ENCODE data around the gene SLC45A3. TPM values are rescaled to one million over a fixed set of nuclear protein-coding genes. Genes with fewer than 3 reads are reported as not detected.
A peak's percentile ranks its signal among the peaks of the same experiment; 100 is the strongest.

The SLC45A3 gene
- polyA plus RNA-seq, 1 donor from 2014 or later: 0.53 TPM

DNA sequence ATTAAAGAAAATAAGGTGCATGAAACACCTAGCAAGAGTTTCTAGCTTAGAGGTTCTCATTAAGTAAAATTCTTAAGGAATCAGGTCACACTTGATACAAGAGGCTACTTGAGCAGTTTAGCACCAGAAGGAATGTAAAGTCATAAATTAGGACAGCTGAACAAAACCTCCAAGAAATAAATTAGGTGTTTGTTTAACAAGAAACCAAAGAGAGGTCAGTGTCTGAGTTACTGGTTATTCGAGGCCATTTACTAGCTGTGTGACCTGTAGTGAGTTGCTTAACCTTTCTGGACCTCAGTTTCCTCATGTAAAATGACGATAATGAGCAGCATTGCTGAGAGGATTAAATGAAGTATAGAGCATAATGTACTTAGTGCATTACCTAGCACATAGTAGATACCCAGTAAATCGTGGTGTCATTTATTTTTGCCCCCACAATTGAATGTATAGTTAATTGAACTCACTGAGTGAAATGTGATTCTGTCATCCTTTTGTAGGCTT lies 47.6 kb downstream of the SLC45A3 start:
- H3K36me3 ChIP-seq (ENCODE audit: insufficient read depth, low read length): no peaks in the 10 kb centered on the region
- H3K27ac ChIP-seq (ENCODE audit: low read length): peak overlapping the region; percentile 79
- H3K79me2 ChIP-seq (replicated peaks; ENCODE audit: insufficient read depth, low read length): peaks cover 31% of the 10 kb centered on the region

DNA sequence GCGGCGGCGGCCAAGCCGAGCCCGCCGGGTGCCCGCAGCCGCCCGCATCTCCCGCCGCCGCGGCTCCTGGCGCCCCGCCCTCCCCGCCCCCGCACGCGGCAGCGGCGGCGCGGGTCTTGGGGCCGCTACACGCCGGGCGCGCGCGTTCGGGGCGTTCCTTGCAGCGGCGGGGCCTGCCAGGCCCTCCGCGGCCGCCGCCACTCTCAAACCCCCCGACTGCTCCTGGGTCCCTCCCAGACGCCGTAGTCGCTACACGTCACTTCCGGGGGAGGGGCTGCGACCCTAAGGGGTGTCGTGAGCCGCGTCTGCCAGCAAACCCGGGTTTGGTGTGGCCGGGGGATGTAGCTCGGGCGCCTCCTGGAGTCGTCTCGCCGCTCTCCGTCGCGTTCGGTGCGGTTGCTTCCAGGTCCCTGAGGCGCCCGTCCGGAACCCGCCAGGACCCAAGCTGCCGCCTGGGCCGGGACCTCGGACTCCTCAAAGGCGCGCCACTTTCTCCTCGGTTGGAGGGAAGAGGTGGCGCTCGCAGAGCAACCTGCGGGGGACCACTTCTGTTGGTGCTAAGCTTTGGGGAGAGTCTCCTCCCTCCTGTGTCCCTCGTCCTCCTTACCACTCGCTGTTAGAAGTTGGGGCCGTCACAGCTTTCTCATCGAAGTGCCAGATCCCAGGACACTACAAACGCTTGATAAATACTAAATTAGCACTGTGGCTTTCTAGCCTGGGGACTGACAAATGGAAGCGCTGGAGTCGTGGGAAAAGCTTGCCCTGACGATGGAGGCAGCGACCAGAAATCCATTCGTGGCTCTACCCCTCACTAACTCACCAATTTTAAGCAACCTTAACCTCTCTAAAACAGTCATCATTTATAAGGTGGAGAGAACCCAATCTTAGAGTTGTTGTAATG lies 48.3 kb downstream of the SLC45A3 start, which contains the start of gene ELK4:
Gene ELK4, minus strand, starts transcription at position 244 of the 901 bp plus-strand sequence. CDS start 8,129 bp downstream, outside the sequence.
- Histone ChIP-seq H3K36me3 (ENCODE audit: insufficient read depth, low read length) (no peaks in the 10 kb centered on the region), H3K9ac (ENCODE audit: low read length) (peak within 1 kb of the TSS; percentile 76), H2AFZ (ENCODE audit: low read depth, low read length) (peak within 1 kb of the TSS; percentile 53), H3K79me2 (replicated peaks; ENCODE audit: insufficient read depth, low read length) (peaks cover 34% of the 10 kb centered on the region), H3K9me3 (ENCODE audit: low read length) (no peaks in the 10 kb centered on the region), H3F3A (ENCODE audit: insufficient read depth, low read length, poor library complexity, severe bottlenecking) (no peaks in the 10 kb centered on the region), H3K9me2 (ENCODE audit: insufficient read depth, low read length) (no peaks in the 10 kb centered on the region), H3K27me3 (ENCODE audit: insufficient read depth, low read depth, low read length) (no peaks in the 10 kb centered on the region), H3K4me2 (ENCODE audit: low read length) (peak within 1 kb of the TSS; percentile 88), H3K4me3 (ENCODE audit: low read length) (peak within 1 kb of the TSS; percentile 88), H3K27ac (ENCODE audit: low read length) (peak within 1 kb of the TSS; percentile 79), H4K20me1 (ENCODE audit: insufficient read depth) (no peaks in the 10 kb centered on the region)
- TF ChIP-seq, protein P1, sequence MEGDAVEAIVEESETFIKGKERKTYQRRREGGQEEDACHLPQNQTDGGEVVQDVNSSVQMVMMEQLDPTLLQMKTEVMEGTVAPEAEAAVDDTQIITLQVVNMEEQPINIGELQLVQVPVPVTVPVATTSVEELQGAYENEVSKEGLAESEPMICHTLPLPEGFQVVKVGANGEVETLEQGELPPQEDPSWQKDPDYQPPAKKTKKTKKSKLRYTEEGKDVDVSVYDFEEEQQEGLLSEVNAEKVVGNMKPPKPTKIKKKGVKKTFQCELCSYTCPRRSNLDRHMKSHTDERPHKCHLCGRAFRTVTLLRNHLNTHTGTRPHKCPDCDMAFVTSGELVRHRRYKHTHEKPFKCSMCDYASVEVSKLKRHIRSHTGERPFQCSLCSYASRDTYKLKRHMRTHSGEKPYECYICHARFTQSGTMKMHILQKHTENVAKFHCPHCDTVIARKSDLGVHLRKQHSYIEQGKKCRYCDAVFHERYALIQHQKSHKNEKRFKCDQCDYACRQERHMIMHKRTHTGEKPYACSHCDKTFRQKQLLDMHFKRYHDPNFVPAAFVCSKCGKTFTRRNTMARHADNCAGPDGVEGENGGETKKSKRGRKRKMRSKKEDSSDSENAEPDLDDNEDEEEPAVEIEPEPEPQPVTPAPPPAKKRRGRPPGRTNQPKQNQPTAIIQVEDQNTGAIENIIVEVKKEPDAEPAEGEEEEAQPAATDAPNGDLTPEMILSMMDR (IDR thresholded peaks at IDR 0.05; ENCODE audit: poor library complexity, severe bottlenecking): peak; percentile 92
- TF ChIP-seq EP300 (conservative IDR thresholded peaks at IDR 0.05; ENCODE audit: poor library complexity, severe bottlenecking) (peak; percentile 66), MXI1 (conservative IDR thresholded peaks at IDR 0.05; ENCODE audit: poor library complexity, severe bottlenecking) (peak; percentile 32), EZH2 (IDR thresholded peaks at IDR 0.05; ENCODE audit: borderline replicate concordance, insufficient read depth, low read length, poor library complexity, severe bottlenecking) (no peak), POLR2AphosphoS5 (IDR thresholded peaks at IDR 0.05) (peak; percentile 83), TAF1 (IDR thresholded peaks at IDR 0.05; ENCODE audit: low read depth) (peak; percentile 82), RAD21 (conservative IDR thresholded peaks at IDR 0.05) (peak; percentile 85)
- TF ChIP-seq, protein P2, sequence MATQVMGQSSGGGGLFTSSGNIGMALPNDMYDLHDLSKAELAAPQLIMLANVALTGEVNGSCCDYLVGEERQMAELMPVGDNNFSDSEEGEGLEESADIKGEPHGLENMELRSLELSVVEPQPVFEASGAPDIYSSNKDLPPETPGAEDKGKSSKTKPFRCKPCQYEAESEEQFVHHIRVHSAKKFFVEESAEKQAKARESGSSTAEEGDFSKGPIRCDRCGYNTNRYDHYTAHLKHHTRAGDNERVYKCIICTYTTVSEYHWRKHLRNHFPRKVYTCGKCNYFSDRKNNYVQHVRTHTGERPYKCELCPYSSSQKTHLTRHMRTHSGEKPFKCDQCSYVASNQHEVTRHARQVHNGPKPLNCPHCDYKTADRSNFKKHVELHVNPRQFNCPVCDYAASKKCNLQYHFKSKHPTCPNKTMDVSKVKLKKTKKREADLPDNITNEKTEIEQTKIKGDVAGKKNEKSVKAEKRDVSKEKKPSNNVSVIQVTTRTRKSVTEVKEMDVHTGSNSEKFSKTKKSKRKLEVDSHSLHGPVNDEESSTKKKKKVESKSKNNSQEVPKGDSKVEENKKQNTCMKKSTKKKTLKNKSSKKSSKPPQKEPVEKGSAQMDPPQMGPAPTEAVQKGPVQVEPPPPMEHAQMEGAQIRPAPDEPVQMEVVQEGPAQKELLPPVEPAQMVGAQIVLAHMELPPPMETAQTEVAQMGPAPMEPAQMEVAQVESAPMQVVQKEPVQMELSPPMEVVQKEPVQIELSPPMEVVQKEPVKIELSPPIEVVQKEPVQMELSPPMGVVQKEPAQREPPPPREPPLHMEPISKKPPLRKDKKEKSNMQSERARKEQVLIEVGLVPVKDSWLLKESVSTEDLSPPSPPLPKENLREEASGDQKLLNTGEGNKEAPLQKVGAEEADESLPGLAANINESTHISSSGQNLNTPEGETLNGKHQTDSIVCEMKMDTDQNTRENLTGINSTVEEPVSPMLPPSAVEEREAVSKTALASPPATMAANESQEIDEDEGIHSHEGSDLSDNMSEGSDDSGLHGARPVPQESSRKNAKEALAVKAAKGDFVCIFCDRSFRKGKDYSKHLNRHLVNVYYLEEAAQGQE (IDR thresholded peaks at IDR 0.05; ENCODE audit: borderline replicate concordance): no peak

More for the DNA sequence above, 47.6 kb downstream of the SLC45A3 start:
- H3F3A ChIP-seq (ENCODE audit: insufficient read depth, low read length, poor library complexity, severe bottlenecking): no peaks in the 10 kb centered on the region
- peak overlapping the region; percentile 88 for H3K4me2 ChIP-seq (ENCODE audit: low read length)
- H3K9me2 ChIP-seq (ENCODE audit: insufficient read depth, low read length): no peaks in the 10 kb centered on the region
- H3K27me3 ChIP-seq (ENCODE audit: insufficient read depth, low read depth, low read length): no peaks in the 10 kb centered on the region
- no peaks in the 10 kb centered on the region for H3K9me3 ChIP-seq (ENCODE audit: low read length)
- peak overlapping the region; percentile 76 for H3K9ac ChIP-seq (ENCODE audit: low read length)
- H3K4me3 ChIP-seq (ENCODE audit: low read length): peak overlapping the region; percentile 76
- H2AFZ ChIP-seq (ENCODE audit: low read depth, low read length): peak overlapping the region; percentile 53
- H4K20me1 ChIP-seq (ENCODE audit: insufficient read depth): no peaks in the 10 kb centered on the region
- TF ChIP-seq, protein P1 (IDR thresholded peaks at IDR 0.05; ENCODE audit: poor library complexity, severe bottlenecking): no peak
- TF ChIP-seq EP300 (conservative IDR thresholded peaks at IDR 0.05; ENCODE audit: poor library complexity, severe bottlenecking): no peak
- TF ChIP-seq SMC3 (conservative IDR thresholded peaks at IDR 0.05; ENCODE audit: poor library complexity): no peak
- no peak for TF ChIP-seq POLR2AphosphoS5 (IDR thresholded peaks at IDR 0.05)
- no peak for TF ChIP-seq RAD21 (conservative IDR thresholded peaks at IDR 0.05)
- no peak for TF ChIP-seq TAF1 (IDR thresholded peaks at IDR 0.05; ENCODE audit: low read depth)
- TF ChIP-seq MXI1 (conservative IDR thresholded peaks at IDR 0.05; ENCODE audit: poor library complexity, severe bottlenecking): no peak
- TF ChIP-seq, protein P2 (IDR thresholded peaks at IDR 0.05; ENCODE audit: borderline replicate concordance): no peak
- TF ChIP-seq EZH2 (IDR thresholded peaks at IDR 0.05; ENCODE audit: borderline replicate concordance, insufficient read depth, low read length, poor library complexity, severe bottlenecking): no peak
